Fibroblast of lung (primary cell): Measurements from ENCODE around the gene PAX7. TPM values are rescaled to one million over a fixed set of nuclear protein-coding genes. Genes with fewer than 3 reads are reported as not detected.

Experiments
- DNase-seq, 2 donors: peaks; one replicate each; pipeline versions ENCODE4 v3.0.0 to v3.0.0-alpha.2; 2010; ENCODE audit warnings: low read depth in 2 of 2
- H2AFZ ChIP-seq: 2 replicates; pipeline ENCODE4 v1.5.1; 2012; ENCODE audit warnings: low read length, control low read depth, inconsistent platforms
- H3K27ac ChIP-seq: 2 replicates; pipeline ENCODE4 v1.5.1; 2011; ENCODE audit warnings: low read length, control low read depth; ENCODE audit not compliant: insufficient read depth
- H3K27me3 ChIP-seq: 2 replicates; pipeline ENCODE4 v1.5.1; 2011; ENCODE audit warnings: mild to moderate bottlenecking, low read length; ENCODE audit not compliant: control insufficient read depth, insufficient read depth
- H3K36me3 ChIP-seq: 2 replicates; pipeline ENCODE4 v1.5.1; 2011; ENCODE audit warnings: low read length; ENCODE audit not compliant: control insufficient read depth, insufficient read depth
- H3K4me1 ChIP-seq: 2 replicates; pipeline ENCODE4 v1.5.1; 2011; ENCODE audit warnings: low read length; ENCODE audit not compliant: control insufficient read depth, insufficient read depth; ENCODE audit errors: extremely low read depth
- H3K4me2 ChIP-seq: 2 replicates; pipeline ENCODE4 v1.5.1; 2011; ENCODE audit warnings: low read length, control low read depth; ENCODE audit not compliant: insufficient read depth; ENCODE audit errors: extremely low read depth
- H3K4me3 ChIP-seq, 4 experiments: fragments of 200-600 bp in 1 of 4; sonication (generic) in 1 of 4; replicated peaks in 1 of 4; 2 replicates each; pipeline ENCODE4 v1.5.1; 2011 to 2016; ENCODE audit warnings: low read length in 4 of 4, low read depth in 3 of 4, mild to moderate bottlenecking in 3 of 4, control low read depth in 2 of 4, inconsistent platforms in 1 of 4, mixed read lengths in 1 of 4; ENCODE audit not compliant: insufficient read depth in 1 of 4; ENCODE audit errors: control extremely low read depth in 1 of 4
- H3K79me2 ChIP-seq: 2 replicates; pipeline ENCODE4 v1.5.1; 2012; ENCODE audit warnings: mild to moderate bottlenecking, low read length, inconsistent platforms; ENCODE audit not compliant: control insufficient read depth, insufficient read depth
- H3K9ac ChIP-seq: 2 replicates; pipeline ENCODE4 v1.5.1; 2011; ENCODE audit warnings: mild to moderate bottlenecking, low read length, control low read depth; ENCODE audit not compliant: insufficient read depth
- H3K9me3 ChIP-seq: 2 replicates; pipeline ENCODE4 v1.5.1; 2012; ENCODE audit warnings: low read depth, low read length; ENCODE audit not compliant: control insufficient read depth, insufficient read depth
- H4K20me1 ChIP-seq: 2 replicates; pipeline ENCODE4 v1.5.1; 2011; ENCODE audit warnings: low read length; ENCODE audit not compliant: control insufficient read depth, insufficient read depth; ENCODE audit errors: extremely low read depth
- EZH2 ChIP-seq: IDR thresholded peaks from 2 replicates; pipeline ENCODE4 v1.5.1; 2012; ENCODE audit warnings: low read length, control low read depth, mild to moderate bottlenecking; ENCODE audit errors: missing control alignments
- polyA plus RNA-seq, 2 donors: library from polyadenylated mRNA; depleted of rRNA in 1 of 2; stranded (reverse) in 1 of 2; unstranded in 1 of 2; fragments of >200 nt; gene quantifications; 2 replicates each; pipeline ENCODE4 v1.2.1, GENCODE V29; 2011 to 2012; ENCODE audit warnings: missing spikeins in 1 of 2
- total RNA-seq: library from RNA; depleted of rRNA; stranded (reverse); fragments of >200 nt; gene quantifications from 2 replicates; pipeline ENCODE4 v1.2.1, GENCODE V29; 2014
- TF ChIP-seq, protein P1 (sequence below), 2 donors: IDR thresholded peaks in 1 of 2; conservative IDR thresholded peaks in 1 of 2; 1 replicate in 1 of 2; 2 replicates in 1 of 2; pipeline ENCODE4 v1.5.1; 2011 to 2012; ENCODE audit warnings: low read length in 2 of 2, control low read depth in 1 of 2, inconsistent platforms in 1 of 2, low read depth in 1 of 2, mild to moderate bottlenecking in 1 of 2

The PAX7 gene
- total and polyA plus RNA-seq, 2 donors (not counting 1 experiment from before 2014, with no cell fraction given) = not detected

DNA sequence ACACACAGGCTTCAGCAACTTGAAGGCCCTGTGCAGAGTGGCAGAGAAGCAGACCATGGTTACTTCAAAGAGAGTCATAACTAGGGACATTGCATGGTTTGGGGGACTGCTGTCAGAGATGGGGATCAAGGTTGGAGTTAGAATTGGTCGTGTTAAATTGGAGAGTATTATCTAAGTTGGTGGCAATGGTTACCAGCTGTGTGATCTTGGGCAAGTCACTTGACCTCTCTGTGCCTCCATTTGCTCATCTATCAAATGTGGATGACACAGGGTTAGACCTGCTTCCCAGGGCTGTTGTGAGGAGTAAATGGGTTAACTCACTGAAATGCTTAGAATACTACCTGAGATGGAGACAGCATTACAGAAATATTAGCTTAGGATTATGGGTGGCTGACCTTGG lies 91.1 kb downstream of the PAX7 start:
- H3K27ac ChIP-seq = no peak overlapping the region
- H3K79me2 ChIP-seq = no peaks in the 10 kb centered on the region
- no peaks in the 10 kb centered on the region for H3K27me3 ChIP-seq
- H3K4me1 ChIP-seq = no peaks in the 10 kb centered on the region
- no peak overlapping the region for H2AFZ ChIP-seq
- H4K20me1 ChIP-seq = no peaks in the 10 kb centered on the region
- TF ChIP-seq, protein P1, sequence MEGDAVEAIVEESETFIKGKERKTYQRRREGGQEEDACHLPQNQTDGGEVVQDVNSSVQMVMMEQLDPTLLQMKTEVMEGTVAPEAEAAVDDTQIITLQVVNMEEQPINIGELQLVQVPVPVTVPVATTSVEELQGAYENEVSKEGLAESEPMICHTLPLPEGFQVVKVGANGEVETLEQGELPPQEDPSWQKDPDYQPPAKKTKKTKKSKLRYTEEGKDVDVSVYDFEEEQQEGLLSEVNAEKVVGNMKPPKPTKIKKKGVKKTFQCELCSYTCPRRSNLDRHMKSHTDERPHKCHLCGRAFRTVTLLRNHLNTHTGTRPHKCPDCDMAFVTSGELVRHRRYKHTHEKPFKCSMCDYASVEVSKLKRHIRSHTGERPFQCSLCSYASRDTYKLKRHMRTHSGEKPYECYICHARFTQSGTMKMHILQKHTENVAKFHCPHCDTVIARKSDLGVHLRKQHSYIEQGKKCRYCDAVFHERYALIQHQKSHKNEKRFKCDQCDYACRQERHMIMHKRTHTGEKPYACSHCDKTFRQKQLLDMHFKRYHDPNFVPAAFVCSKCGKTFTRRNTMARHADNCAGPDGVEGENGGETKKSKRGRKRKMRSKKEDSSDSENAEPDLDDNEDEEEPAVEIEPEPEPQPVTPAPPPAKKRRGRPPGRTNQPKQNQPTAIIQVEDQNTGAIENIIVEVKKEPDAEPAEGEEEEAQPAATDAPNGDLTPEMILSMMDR (conservative IDR thresholded peaks at IDR 0.05 in 1 of 2, IDR thresholded peaks at IDR 0.05 in 1 of 2; ENCODE audit: low read depth in 1 of 2, low read length in 2 of 2) = no peak
- no peak for TF ChIP-seq EZH2
- no peaks in the 10 kb centered on the region for H3K36me3 ChIP-seq
- no peak overlapping the region for H3K9ac ChIP-seq
- no peaks in the 10 kb centered on the region for H3K9me3 ChIP-seq
- no peak for DNase-seq
- H3K4me3 ChIP-seq = no peak overlapping the region
- no peak overlapping the region for H3K4me2 ChIP-seq

DNA sequence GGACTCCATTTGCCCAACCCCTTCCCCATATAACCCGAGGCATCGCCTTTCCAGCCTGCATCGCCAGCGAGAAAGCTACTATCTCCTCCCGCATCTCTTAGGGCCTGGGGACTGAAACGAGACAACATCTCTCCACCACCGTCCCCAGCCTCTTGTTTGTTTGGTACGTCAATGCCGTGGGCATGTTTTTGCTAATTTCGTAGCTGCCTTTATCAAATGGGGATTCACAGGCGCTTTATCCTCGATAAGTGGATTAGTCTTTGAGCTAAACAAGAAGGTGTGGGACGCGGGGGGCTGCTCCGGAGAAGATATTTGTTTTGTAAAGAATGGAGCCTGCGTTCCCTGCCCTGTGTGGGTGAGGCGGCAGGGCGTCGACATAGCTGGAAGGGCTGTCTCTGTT lies 91.6 kb downstream of the PAX7 start:
- Histone ChIP-seq H3K36me3 (no peaks in the 10 kb centered on the region), H2AFZ (no peak overlapping the region), H3K9me3 (no peaks in the 10 kb centered on the region), H4K20me1 (no peaks in the 10 kb centered on the region), H3K27ac (no peak overlapping the region), H3K4me1 (no peaks in the 10 kb centered on the region), H3K27me3 (no peaks in the 10 kb centered on the region), H3K9ac (no peak overlapping the region), H3K79me2 (no peaks in the 10 kb centered on the region), H3K4me3 (no peak overlapping the region), H3K4me2 (no peak overlapping the region)
- TF ChIP-seq EZH2 = no peak
- TF ChIP-seq, protein P1 (conservative IDR thresholded peaks at IDR 0.05 in 1 of 2, IDR thresholded peaks at IDR 0.05 in 1 of 2; ENCODE audit: low read depth in 1 of 2, low read length in 2 of 2) = no peak
- no peak for DNase-seq

DNA sequence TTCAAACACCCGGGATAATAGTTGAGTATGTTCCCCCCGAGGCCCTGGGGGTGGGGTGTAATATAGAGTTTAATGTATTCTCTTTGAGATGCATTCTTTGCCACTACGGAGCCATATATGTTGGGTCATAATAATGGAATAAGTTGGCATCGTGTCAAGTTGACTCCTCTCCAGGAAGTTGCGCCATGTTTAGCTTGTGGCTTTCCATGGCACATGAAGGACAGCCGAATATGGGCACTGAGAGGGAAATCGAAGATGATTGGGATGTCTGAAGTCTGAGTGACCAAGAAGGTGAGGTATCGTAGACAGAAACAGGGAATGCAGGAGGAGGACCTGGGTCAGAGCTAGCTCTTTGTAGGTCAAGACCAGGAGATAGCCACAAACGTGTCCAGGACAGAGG lies 92.6 kb downstream of the PAX7 start:
- Histone ChIP-seq H4K20me1 (no peaks in the 10 kb centered on the region), H3K9ac (no peak overlapping the region), H2AFZ (no peak overlapping the region), H3K9me3 (no peaks in the 10 kb centered on the region), H3K36me3 (no peaks in the 10 kb centered on the region), H3K4me2 (no peak overlapping the region), H3K27ac (no peak overlapping the region), H3K4me3 (no peak overlapping the region), H3K4me1 (no peaks in the 10 kb centered on the region), H3K27me3 (no peaks in the 10 kb centered on the region), H3K79me2 (no peaks in the 10 kb centered on the region)
- no peak for TF ChIP-seq EZH2
- TF ChIP-seq, protein P1 (conservative IDR thresholded peaks at IDR 0.05 in 1 of 2, IDR thresholded peaks at IDR 0.05 in 1 of 2; ENCODE audit: low read depth in 1 of 2, low read length in 2 of 2) = no peak
- DNase-seq = no peak
